ENCODE measurements around the gene UVRAG.

The UVRAG gene

GRCh38 chr11:75911459-75911858 is 96.4 kb downstream of the UVRAG start:
- Histone ChIP-seq H3K27me3 (ENCODE audit: control insufficient read depth in 2 of 2, insufficient read depth in 2 of 2, low read length in 2 of 2) (no peaks in the 10 kb centered on the region), H3K27ac (ENCODE audit: low read depth in 2 of 2, low read length in 2 of 2) (no peak overlapping the region), H3K36me3 (ENCODE audit: control insufficient read depth in 2 of 2, insufficient read depth in 2 of 2, low read length in 2 of 2) (no peaks in the 10 kb centered on the region), H3K4me3 (ENCODE audit: low read length in 2 of 2) (no peak overlapping the region), H3K4me1 (ENCODE audit: control insufficient read depth in 2 of 2, insufficient read depth in 2 of 2, low read length in 2 of 2) (no peaks in the 10 kb centered on the region), H3K9me3 (ENCODE audit: control insufficient read depth in 2 of 2, low read length in 2 of 2) (no peaks in the 10 kb centered on the region), H3K9ac (ENCODE audit: low read depth in 1 of 2, low read length in 2 of 2) (no peak overlapping the region)

- H3K9ac ChIP-seq (ENCODE audit: low read depth in 1 of 2, low read length in 2 of 2) = no peak overlapping the region
- H3K4me1 ChIP-seq (ENCODE audit: control insufficient read depth in 2 of 2, insufficient read depth in 2 of 2, low read length in 2 of 2) = no peaks in the 10 kb centered on the region
- no peak overlapping the region for H3K4me3 ChIP-seq (ENCODE audit: low read length in 2 of 2)
- no peaks in the 10 kb centered on the region for H3K9me3 ChIP-seq (ENCODE audit: control insufficient read depth in 2 of 2, low read length in 2 of 2)
- H3K27ac ChIP-seq (ENCODE audit: low read depth in 2 of 2, low read length in 2 of 2) = no peak overlapping the region
- no peaks in the 10 kb centered on the region for H3K27me3 ChIP-seq (ENCODE audit: control insufficient read depth in 2 of 2, insufficient read depth in 2 of 2, low read length in 2 of 2)
- H3K36me3 ChIP-seq (ENCODE audit: control insufficient read depth in 2 of 2, insufficient read depth in 2 of 2, low read length in 2 of 2) = no peaks in the 10 kb centered on the region
These were observed 99.0 kb downstream of the UVRAG start for GRCh38 chr11:75913984-75914383.

DNA sequence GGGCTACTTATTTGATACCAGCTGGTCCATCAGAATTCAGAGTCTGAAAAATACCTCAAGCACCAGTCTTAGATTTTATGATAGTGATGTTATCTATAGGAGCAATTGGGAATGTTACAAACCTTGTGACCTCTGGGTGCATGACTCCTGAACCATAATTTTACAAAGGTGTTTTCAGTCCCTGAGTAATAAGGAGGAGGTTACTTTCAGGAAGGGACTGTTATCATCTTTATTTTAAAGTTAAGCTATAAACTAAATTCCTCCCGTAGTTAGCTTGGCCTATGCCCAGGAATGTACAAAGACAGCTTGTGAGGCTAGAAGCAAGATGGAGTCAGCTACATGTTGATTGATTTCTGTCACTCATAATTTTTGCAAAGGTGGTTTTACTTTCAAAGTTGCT is 101.9 kb downstream of the UVRAG start:
- Histone ChIP-seq H3K4me3 (ENCODE audit: low read length in 2 of 2) (no peak overlapping the region), H3K4me1 (ENCODE audit: control insufficient read depth in 2 of 2, insufficient read depth in 2 of 2, low read length in 2 of 2) (peaks cover 0 to 4% of the 10 kb centered on the region in 2 donors), H3K27ac (ENCODE audit: low read depth in 2 of 2, low read length in 2 of 2) (no peak overlapping the region), H3K9ac (ENCODE audit: low read depth in 1 of 2, low read length in 2 of 2) (no peak overlapping the region), H3K36me3 (ENCODE audit: control insufficient read depth in 2 of 2, insufficient read depth in 2 of 2, low read length in 2 of 2) (no peaks in the 10 kb centered on the region), H3K27me3 (ENCODE audit: control insufficient read depth in 2 of 2, insufficient read depth in 2 of 2, low read length in 2 of 2) (no peaks in the 10 kb centered on the region), H3K9me3 (ENCODE audit: control insufficient read depth in 2 of 2, low read length in 2 of 2) (no peaks in the 10 kb centered on the region)

DNA sequence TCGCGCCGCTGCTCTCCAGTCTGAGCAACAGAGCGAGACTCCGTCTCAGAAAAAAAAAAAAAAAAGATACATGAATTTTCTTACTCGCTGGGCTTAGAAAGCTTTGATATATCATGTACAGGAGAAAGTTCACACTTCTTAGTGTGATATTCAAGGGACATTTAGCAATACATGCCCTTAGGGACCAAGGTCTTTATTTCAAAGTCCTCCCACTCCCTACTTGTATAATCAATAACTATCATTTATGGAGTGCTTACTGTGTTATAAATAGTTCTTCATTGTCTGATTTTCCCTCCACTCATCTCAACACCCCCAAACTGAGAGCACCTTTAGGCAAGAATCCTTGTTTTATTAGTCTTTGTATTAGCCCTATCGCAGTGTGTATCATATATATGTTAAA is 103.3 kb downstream of the UVRAG start:
- Histone ChIP-seq H3K27me3 (ENCODE audit: control insufficient read depth in 2 of 2, insufficient read depth in 2 of 2, low read length in 2 of 2) (no peaks in the 10 kb centered on the region), H3K4me1 (ENCODE audit: control insufficient read depth in 2 of 2, insufficient read depth in 2 of 2, low read length in 2 of 2) (peaks cover 0 to 4% of the 10 kb centered on the region in 2 donors), H3K4me3 (ENCODE audit: low read length in 2 of 2) (no peak overlapping the region), H3K27ac (ENCODE audit: low read depth in 2 of 2, low read length in 2 of 2) (no peak overlapping the region), H3K9me3 (ENCODE audit: control insufficient read depth in 2 of 2, low read length in 2 of 2) (no peaks in the 10 kb centered on the region), H3K9ac (ENCODE audit: low read depth in 1 of 2, low read length in 2 of 2) (no peak overlapping the region), H3K36me3 (ENCODE audit: control insufficient read depth in 2 of 2, insufficient read depth in 2 of 2, low read length in 2 of 2) (no peaks in the 10 kb centered on the region)

DNA sequence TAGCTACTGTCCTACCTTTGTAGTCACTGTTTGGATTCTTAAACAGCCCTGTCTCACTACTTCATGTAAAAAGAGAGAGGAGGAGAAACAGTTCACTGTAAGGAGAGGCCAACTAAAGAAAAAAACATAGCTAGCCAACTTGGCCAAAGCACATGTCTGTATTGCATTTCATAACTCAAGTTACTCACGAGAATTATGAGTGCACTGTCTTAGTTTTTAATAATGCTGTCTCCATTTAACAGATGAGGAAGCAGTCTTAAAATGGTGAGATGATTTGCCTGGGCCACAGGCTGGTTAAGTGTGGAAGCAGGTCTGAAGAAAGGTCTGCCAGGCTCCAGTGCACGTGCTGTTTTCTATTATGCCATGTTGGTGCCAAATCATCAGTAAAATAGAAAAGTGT is 104.5 kb downstream of the UVRAG start:
- Histone ChIP-seq H3K9me3 (ENCODE audit: control insufficient read depth in 2 of 2, low read length in 2 of 2) (no peaks in the 10 kb centered on the region), H3K27ac (ENCODE audit: low read depth in 2 of 2, low read length in 2 of 2) (no peak overlapping the region), H3K4me1 (ENCODE audit: control insufficient read depth in 2 of 2, insufficient read depth in 2 of 2, low read length in 2 of 2) (peaks cover 0 to 5% of the 10 kb centered on the region in 2 donors), H3K4me3 (ENCODE audit: low read length in 2 of 2) (no peak overlapping the region), H3K9ac (ENCODE audit: low read depth in 1 of 2, low read length in 2 of 2) (no peak overlapping the region), H3K27me3 (ENCODE audit: control insufficient read depth in 2 of 2, insufficient read depth in 2 of 2, low read length in 2 of 2) (no peaks in the 10 kb centered on the region), H3K36me3 (ENCODE audit: control insufficient read depth in 2 of 2, insufficient read depth in 2 of 2, low read length in 2 of 2) (no peaks in the 10 kb centered on the region)

- Histone ChIP-seq H3K36me3 (ENCODE audit: control insufficient read depth in 2 of 2, insufficient read depth in 2 of 2, low read length in 2 of 2) (no peaks in the 10 kb centered on the region), H3K9ac (ENCODE audit: low read depth in 1 of 2, low read length in 2 of 2) (no peak overlapping the region), H3K9me3 (ENCODE audit: control insufficient read depth in 2 of 2, low read length in 2 of 2) (no peaks in the 10 kb centered on the region), H3K27me3 (ENCODE audit: control insufficient read depth in 2 of 2, insufficient read depth in 2 of 2, low read length in 2 of 2) (no peaks in the 10 kb centered on the region), H3K4me1 (ENCODE audit: control insufficient read depth in 2 of 2, insufficient read depth in 2 of 2, low read length in 2 of 2) (peaks cover 0 to 18% of the 10 kb centered on the region in 2 donors), H3K4me3 (ENCODE audit: low read length in 2 of 2) (no peak overlapping the region), H3K27ac (ENCODE audit: low read depth in 2 of 2, low read length in 2 of 2) (no peak overlapping the region)
These were observed 105.8 kb downstream of the UVRAG start for GRCh38 chr11:75920848-75921247.

GRCh38 chr11:75921808-75922207 is 106.8 kb downstream of the UVRAG start:
- no peak overlapping the region for H3K9ac ChIP-seq (ENCODE audit: low read depth in 1 of 2, low read length in 2 of 2)
- H3K27me3 ChIP-seq (ENCODE audit: control insufficient read depth in 2 of 2, insufficient read depth in 2 of 2, low read length in 2 of 2) = no peaks in the 10 kb centered on the region
- no peak overlapping the region for H3K27ac ChIP-seq (ENCODE audit: low read depth in 2 of 2, low read length in 2 of 2)
- no peak overlapping the region for H3K4me3 ChIP-seq (ENCODE audit: low read length in 2 of 2)
- peaks cover 0 to 20% of the 10 kb centered on the region in 2 donors for H3K4me1 ChIP-seq (ENCODE audit: control insufficient read depth in 2 of 2, insufficient read depth in 2 of 2, low read length in 2 of 2)
- H3K36me3 ChIP-seq (ENCODE audit: control insufficient read depth in 2 of 2, insufficient read depth in 2 of 2, low read length in 2 of 2) = no peaks in the 10 kb centered on the region
- no peaks in the 10 kb centered on the region for H3K9me3 ChIP-seq (ENCODE audit: control insufficient read depth in 2 of 2, low read length in 2 of 2)

DNA sequence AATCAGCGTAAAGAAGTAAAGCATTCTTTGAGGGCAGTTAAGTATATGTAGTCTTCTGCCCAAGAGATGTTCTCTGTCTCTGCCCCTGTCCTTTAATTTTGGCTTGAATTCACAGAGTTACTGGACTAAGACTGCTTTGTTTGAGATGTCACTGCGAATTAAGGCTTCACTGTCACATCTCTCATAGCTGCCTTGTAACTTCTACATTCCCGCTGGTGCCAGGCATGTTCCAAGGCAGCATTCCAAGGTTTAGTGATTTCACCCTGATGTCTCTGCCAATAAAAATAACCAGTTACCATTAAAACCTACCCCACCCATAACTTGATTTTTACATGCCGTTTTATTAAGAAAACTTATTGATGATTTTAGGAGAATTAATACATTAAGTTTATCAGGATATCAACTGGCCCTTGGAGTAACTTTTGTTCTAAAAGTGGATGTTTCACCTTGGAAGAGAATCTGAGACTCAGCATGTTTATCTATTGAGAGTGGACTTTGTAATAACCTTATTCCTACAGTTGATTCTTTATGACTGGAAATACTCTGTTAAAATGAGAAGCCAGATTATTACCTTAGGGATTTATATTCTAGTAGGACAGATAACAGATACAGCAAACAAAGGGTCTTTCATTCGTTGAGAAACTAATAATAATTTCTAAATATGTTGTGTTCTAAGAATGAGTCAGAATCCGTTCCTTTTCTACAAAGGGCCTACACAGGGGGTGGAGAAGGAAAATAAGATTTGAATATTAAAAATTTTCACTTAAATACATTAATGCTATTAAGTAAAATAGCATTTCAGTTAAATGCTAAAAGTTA is 110.2 kb downstream of the UVRAG start:
- H3K27ac ChIP-seq (ENCODE audit: low read depth in 2 of 2, low read length in 2 of 2) = no peak overlapping the region
- H3K4me1 ChIP-seq (ENCODE audit: control insufficient read depth in 2 of 2, insufficient read depth in 2 of 2, low read length in 2 of 2) = peaks cover 0 to 15% of the 10 kb centered on the region in 2 donors
- H3K9ac ChIP-seq (ENCODE audit: low read depth in 1 of 2, low read length in 2 of 2) = no peak overlapping the region
- H3K36me3 ChIP-seq (ENCODE audit: control insufficient read depth in 2 of 2, insufficient read depth in 2 of 2, low read length in 2 of 2) = no peaks in the 10 kb centered on the region
- H3K4me3 ChIP-seq (ENCODE audit: low read length in 2 of 2) = no peak overlapping the region
- no peaks in the 10 kb centered on the region for H3K9me3 ChIP-seq (ENCODE audit: control insufficient read depth in 2 of 2, low read length in 2 of 2)
- no peaks in the 10 kb centered on the region for H3K27me3 ChIP-seq (ENCODE audit: control insufficient read depth in 2 of 2, insufficient read depth in 2 of 2, low read length in 2 of 2)

DNA sequence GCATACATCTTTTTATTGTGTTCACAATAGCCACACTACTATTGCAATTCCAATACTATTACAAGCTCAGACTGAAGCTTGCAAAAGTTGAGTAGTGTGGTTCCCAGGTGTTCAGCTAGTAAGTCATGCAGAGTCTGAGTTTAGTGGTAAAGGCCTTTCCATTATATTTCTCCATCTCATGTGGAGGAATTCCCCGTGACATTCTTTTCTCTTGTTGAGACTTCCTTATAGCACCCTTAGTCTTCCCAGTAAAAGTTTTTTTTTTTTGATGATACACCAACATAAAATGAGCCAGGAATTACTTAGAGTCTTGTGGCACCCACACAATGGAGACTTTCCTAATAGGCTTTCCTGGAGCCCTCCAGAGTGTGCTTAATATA is 110.8 kb downstream of the UVRAG start:
- H3K27ac ChIP-seq (ENCODE audit: low read depth in 2 of 2, low read length in 2 of 2) = peak overlapping the region in 1 of 2 donors; percentile 5
- H3K27me3 ChIP-seq (ENCODE audit: control insufficient read depth in 2 of 2, insufficient read depth in 2 of 2, low read length in 2 of 2) = no peaks in the 10 kb centered on the region
- no peak overlapping the region for H3K4me3 ChIP-seq (ENCODE audit: low read length in 2 of 2)
- H3K4me1 ChIP-seq (ENCODE audit: control insufficient read depth in 2 of 2, insufficient read depth in 2 of 2, low read length in 2 of 2) = peaks cover 0 to 15% of the 10 kb centered on the region in 2 donors
- no peaks in the 10 kb centered on the region for H3K9me3 ChIP-seq (ENCODE audit: control insufficient read depth in 2 of 2, low read length in 2 of 2)
- H3K36me3 ChIP-seq (ENCODE audit: control insufficient read depth in 2 of 2, insufficient read depth in 2 of 2, low read length in 2 of 2) = no peaks in the 10 kb centered on the region
- no peak overlapping the region for H3K9ac ChIP-seq (ENCODE audit: low read depth in 1 of 2, low read length in 2 of 2)

DNA sequence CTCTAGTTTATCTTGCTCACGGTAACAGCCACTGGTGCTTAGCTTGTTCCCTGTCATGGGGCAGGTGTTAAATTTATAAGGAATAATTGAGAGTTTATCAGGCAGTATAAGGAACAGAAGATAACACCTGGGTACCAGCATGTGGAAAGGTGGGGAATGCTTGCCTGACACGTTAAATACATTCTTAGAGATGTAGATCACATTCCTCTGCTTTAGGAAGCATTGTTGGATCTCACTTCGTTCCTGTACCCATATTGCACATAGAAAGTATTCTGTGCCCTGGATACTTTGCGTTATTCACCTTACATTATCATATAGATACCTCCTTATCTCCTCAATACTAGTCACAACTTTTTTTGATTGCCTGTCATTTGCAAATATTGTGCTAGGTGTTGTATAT is 114.7 kb downstream of the UVRAG start:
- Histone ChIP-seq H3K27me3 (ENCODE audit: control insufficient read depth in 2 of 2, insufficient read depth in 2 of 2, low read length in 2 of 2) (no peaks in the 10 kb centered on the region), H3K27ac (ENCODE audit: low read depth in 2 of 2, low read length in 2 of 2) (no peak overlapping the region), H3K9ac (ENCODE audit: low read depth in 1 of 2, low read length in 2 of 2) (no peak overlapping the region), H3K4me1 (ENCODE audit: control insufficient read depth in 2 of 2, insufficient read depth in 2 of 2, low read length in 2 of 2) (peaks cover 0 to 13% of the 10 kb centered on the region in 2 donors), H3K9me3 (ENCODE audit: control insufficient read depth in 2 of 2, low read length in 2 of 2) (no peaks in the 10 kb centered on the region), H3K36me3 (ENCODE audit: control insufficient read depth in 2 of 2, insufficient read depth in 2 of 2, low read length in 2 of 2) (no peaks in the 10 kb centered on the region), H3K4me3 (ENCODE audit: low read length in 2 of 2) (no peak overlapping the region)

Measured in mucosa of rectum (tissue), 2 donors.